A673 (cell line): Measurements from ENCODE around the gene MGAT5B.

Experiments used
- CTCF ChIP-seq: fragments of 300-800, 200-600 bp; sonication (generic); conservative IDR thresholded peaks from 2 replicates; pipeline ENCODE4 v1.5.1; 2017; ENCODE audit warnings: low read depth, mild to moderate bottlenecking, antibody characterized with exemption, low read length, moderate library complexity, mixed read lengths
- EZH2 ChIP-seq: fragments of 200-600 bp; sonication (generic); IDR thresholded peaks from 2 replicates; pipeline ENCODE4 v1.6.1; 2017; ENCODE audit warnings: borderline replicate concordance, low read depth, mild to moderate bottlenecking, mixed read lengths, antibody characterized with exemption, low read length; ENCODE audit not compliant: poor library complexity, severe bottlenecking

DNA sequence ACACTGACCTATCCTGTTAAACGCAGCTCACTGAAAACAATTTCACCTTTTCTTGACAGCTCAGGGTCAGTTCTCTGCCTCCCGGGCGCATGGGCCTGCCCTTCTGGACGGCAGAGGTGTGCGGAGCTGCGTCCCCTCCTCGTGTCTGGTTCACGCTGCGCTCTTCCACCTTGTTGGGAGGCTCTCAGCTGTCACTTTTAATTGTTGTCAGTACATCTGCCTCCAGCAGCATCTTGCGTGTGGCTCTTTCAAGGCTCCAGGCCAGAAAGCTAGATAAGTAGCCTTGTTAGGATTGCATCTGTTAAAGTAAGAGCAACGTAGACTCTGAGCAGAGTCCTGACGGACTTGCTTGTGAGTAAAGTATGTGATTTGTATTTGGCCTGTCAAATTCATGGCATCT lies 59.4 kb downstream of the MGAT5B start:
- TF ChIP-seq CTCF, result no peak
- TF ChIP-seq EZH2, result no peak
